ENCODE data around the gene KIF18B. TPM values are rescaled to one million over a fixed set of nuclear protein-coding genes. Genes with fewer than 3 reads are reported as not detected.

The KIF18B gene
- total and polyA plus RNA-seq, 7 donors = under 0.01 to 10.5 (median 0.60) TPM

DNA sequence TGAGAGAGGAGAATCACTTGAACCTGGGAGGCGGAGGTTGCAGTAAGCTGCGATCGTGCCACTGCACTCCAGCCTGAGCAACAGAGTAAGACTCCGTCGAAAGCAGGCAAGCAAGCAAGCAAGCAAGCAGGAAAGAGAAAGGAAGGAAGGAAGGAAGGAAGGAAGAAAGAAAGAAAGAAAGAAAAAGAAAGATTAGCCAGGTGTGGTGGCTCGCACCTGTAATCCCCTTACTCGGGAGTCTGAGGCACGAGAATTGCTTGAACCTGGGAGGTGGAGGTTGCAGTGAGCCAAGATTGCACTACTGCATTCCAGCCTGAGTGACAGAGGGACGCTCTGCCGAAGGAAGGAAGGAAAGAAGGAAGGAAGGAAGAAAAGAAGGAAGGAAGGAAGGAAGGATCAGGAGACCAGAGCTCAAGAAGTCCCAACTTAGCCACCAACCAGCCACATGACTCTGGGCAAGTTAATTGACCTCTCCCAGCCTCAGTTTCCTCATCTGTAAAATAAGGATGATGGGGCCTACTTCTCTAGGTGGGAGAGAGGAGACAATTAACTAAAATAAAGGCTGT is 38.7 kb downstream of the KIF18B start:
- no peak for DNase-seq
- Histone ChIP-seq H3K36me3 (no peaks in the 10 kb centered on the region), H3K27ac (peak overlapping the region in 1 of 4 donors; percentile 60), H3K27me3 (peaks cover 0 to 3% (median 0%) of the 10 kb centered on the region in 3 donors), H3K9me3 (no peaks in the 10 kb centered on the region), H3K4me3 (no peak overlapping the region), H3K4me1 (peaks cover 0 to 16% (median 10%) of the 10 kb centered on the region in 4 donors)
- intact Hi-C loops (cut with DNase I) = no loop called here
- TF ChIP-seq EP300 (IDR thresholded peaks at IDR 0.05) (no peak), POLR2AphosphoS5 (IDR thresholded peaks at IDR 0.05) (no peak), POLR2A (IDR thresholded peaks at IDR 0.05) (no peak), CTCF (IDR thresholded peaks at IDR 0.05) (no peak)
- 89 to 94% methylated on average over 10 of the region's 10 CpGs for WGBS, 2 donors

DNA sequence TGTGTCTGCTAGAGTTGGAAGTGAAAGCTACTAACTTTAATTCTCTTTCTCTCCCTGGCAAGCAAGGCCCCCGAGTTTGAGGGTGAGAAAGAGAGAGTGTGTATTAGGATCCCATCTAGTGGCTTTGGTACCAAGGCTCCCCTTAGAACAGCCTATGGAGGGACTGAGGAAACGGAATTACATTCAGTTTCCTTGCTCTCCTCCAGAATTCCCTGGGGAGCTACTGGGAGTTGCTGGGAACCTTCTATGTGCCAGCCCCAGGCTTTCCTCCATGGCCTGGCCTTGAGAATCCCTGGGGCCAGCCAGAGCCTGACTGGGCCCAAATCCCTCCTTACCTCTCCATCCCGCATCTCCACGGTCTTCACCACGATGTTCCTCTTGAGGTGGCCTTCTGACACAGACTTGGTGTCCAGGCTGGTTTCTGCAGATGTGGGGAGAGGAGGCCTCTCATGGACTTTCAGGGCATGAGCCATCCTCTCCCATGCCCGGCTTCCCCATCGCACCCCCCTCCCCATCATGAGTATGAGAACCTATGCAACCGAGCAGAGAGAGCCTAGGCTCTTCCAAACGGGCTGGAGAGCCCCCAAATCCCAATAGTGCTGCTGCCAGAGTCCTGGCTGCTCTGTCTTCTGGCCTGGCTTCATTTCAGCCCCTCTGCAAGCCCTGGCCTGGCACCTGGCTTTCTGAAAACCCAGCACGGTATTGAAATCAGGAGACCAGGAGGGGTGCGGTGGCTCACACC is 39.7 kb downstream of the KIF18B start:
- intact Hi-C loops (cut with DNase I) = no loop called here
- WGBS, 2 donors = 90% methylated on average over 11 of the region's 11 CpGs
- DNase-seq = no peak

DNA sequence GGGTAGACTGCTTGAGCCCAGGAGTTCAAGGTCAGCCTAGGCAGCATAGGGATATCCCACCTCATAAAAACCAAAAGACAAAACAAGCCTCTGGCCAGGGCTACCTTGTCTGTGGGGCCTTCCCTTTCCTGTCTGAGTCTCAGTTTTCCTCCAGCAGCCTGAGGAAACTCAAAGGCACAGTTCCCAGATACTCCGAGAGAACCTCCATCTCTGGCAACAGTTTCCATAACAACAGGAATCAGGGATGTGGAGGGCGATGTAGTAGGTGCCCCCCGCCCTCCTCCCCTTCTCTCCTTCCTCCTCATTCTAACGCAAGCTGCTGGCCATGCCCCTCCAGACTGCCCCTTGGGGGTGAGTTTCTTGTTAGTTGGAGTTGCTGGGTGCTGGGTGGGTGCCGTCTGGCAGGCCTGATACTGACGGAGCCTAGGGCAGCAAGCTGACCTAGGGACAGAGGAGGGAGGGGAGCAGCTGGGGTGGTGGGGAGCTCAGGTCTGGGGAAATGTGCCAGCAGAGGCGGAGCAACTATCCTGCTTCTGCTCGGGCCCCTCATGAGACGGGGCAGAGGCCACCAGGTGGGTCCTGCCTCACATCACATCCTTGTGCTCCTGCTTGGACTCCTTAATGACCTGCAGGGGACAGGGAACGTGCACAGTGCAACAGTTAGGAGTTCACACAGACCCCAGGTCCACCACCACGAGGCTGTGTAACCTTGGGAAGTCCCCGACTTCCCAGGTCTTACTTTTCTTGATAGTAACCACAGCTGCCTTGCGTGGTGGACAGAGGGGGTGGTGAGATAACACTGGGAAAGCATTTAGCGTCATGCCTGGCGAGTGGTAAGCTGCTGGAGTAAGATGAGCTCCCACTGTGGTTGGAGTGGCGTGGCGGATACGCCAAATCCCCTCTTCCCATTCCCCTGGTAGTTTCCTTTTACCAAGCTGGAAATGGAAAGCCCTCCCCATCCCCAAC is 40.5 kb downstream of the KIF18B start:
- Histone ChIP-seq H3K27ac (no peak overlapping the region), H3K9me3 (no peaks in the 10 kb centered on the region), H3K4me1 (peaks cover 0 to 16% (median 10%) of the 10 kb centered on the region in 4 donors), H3K4me3 (no peak overlapping the region), H3K36me3 (no peaks in the 10 kb centered on the region), H3K27me3 (peaks cover 0 to 3% (median 0%) of the 10 kb centered on the region in 3 donors)
- intact Hi-C loops (cut with DNase I) = no loop called here
- 87 to 91% methylated on average over 18 of the region's 18 CpGs for WGBS, 2 donors
- DNase-seq = no peak
- TF ChIP-seq POLR2AphosphoS5 (IDR thresholded peaks at IDR 0.05) (no peak), POLR2A (IDR thresholded peaks at IDR 0.05) (no peak), CTCF (IDR thresholded peaks at IDR 0.05) (no peak), EP300 (IDR thresholded peaks at IDR 0.05) (no peak)

More for the DNA sequence above, 39.7 kb downstream of the KIF18B start:
- Histone ChIP-seq H3K27ac (no peak overlapping the region), H3K36me3 (no peaks in the 10 kb centered on the region), H3K4me3 (no peak overlapping the region), H3K4me1 (peaks cover 0 to 16% (median 10%) of the 10 kb centered on the region in 4 donors), H3K9me3 (no peaks in the 10 kb centered on the region), H3K27me3 (peaks cover 0 to 3% (median 0%) of the 10 kb centered on the region in 3 donors)
- no peak for TF ChIP-seq POLR2A (IDR thresholded peaks at IDR 0.05)
- TF ChIP-seq POLR2AphosphoS5 (IDR thresholded peaks at IDR 0.05) = no peak
- no peak for TF ChIP-seq CTCF (IDR thresholded peaks at IDR 0.05)
- TF ChIP-seq EP300 (IDR thresholded peaks at IDR 0.05) = no peak

- no peaks in the 10 kb centered on the region for H3K27me3 ChIP-seq
- intact Hi-C loops (cut with DNase I) = no loop called here
- H3K9me3 ChIP-seq = no peaks in the 10 kb centered on the region
- no peaks in the 10 kb centered on the region for H3K36me3 ChIP-seq
- no peak overlapping the region for H3K27ac ChIP-seq
- no peak for DNase-seq
- no peak for TF ChIP-seq POLR2A (IDR thresholded peaks at IDR 0.05)
- no peak for TF ChIP-seq CTCF (IDR thresholded peaks at IDR 0.05)
- TF ChIP-seq EP300 (IDR thresholded peaks at IDR 0.05) = no peak
- no peak for TF ChIP-seq POLR2AphosphoS5 (IDR thresholded peaks at IDR 0.05)
- H3K4me1 ChIP-seq = peaks cover 0 to 12% (median 4%) of the 10 kb centered on the region in 4 donors
- no peak overlapping the region for H3K4me3 ChIP-seq
- WGBS, 2 donors = 80% methylated on average over 10 of the region's 10 CpGs
Measured at GRCh38 chr17:44906010-44906646, 41.4 kb downstream of the KIF18B start.

Data from sigmoid colon (tissue), 7 donors.